NCI-H2107 treated with DMSO at 0.1 percent for 48 hours (cell line): ENCODE measurements around the gene NTNG1.
"Not testable (repeated sequence)": the region's sequence is repeated elsewhere in the genome, so short reads cannot be mapped to it uniquely, and the experiment has no call there.

Experiments used
- DNase-seq: peaks from one replicate; lab custom pipeline; 2025; ENCODE audit not compliant: unreplicated experiment; lab: John Stamatoyannopoulos, UW

NTNG1 gene

DNA sequence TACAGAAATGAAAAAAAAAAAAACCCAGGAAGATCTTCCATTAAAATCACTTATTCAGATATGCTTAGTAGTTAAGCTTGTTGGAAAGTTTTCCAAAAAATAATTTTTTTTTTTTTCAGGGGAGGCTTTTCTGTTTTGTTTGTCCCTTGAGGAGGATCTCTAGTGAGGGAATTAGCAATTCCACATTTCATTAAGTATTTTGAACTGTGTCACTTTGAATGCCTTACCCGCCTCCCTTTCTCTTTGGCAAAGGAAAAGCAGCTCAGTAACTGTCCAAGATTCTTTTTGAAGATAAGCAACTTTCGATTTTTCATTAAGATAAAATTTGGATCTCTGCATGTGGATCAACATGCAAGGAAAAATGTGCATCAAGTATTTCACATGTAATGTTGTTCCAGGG is 1.8 kb downstream of the NTNG1 start:
- no peak for DNase-seq

DNA sequence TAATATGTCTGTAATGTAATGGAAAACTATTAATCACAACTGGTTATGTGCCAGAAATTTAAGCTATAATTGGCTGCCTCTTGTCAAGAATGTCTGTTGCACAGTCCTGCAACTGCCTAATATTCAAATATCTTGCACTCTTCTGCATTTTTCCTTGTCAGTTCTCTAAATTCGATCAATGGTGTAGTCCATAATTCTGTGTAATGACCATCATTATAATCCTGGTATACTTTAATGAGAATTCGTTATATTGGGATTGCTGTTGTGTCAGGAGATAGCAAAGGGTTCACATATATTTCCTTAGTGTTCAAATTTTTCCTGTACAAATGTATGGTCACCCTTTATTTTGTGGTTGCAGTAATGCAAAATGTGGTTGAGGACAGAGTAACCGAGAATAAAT is 4.8 kb downstream of the NTNG1 start:
- DNase-seq = no peak

DNA sequence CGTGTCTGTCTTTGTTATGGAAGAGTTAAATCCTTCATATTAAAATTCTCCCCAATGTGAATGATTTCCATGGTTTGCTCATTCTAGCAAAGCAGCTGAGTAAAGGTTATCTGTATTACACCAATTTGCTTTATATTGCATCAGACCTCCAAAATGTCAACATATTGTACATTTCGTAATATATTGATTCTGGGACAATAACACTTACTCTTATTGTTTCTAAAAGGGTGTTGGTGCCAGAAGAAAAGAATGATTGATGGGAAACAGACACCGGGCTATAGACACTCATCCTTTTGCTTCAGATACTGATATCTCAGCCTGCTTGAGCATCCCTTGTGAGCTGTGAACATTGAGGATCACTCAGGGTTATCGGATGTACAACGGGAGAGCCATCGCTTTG is 7.0 kb downstream of the NTNG1 start:
- DNase-seq = no peak

DNA sequence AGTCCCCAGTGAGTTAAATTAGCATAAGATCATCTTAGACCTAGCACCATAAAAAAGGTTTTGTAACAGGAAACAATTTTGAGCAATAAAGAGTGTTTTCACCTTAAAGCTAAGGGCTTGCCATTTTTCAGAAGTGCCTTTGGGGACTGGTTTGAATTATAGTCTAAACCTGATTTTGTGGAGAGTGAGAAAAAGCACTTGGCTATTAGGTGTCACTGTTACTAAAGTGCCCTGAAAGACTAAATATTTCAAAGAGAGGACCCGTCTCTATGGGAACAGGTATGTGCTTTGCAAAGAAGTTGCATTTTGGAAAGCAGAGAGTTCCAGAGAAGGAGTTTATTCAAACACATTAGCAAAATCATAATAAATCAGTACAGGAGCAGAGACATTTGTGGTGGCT is 9.1 kb downstream of the NTNG1 start:
- no peak for DNase-seq

DNA sequence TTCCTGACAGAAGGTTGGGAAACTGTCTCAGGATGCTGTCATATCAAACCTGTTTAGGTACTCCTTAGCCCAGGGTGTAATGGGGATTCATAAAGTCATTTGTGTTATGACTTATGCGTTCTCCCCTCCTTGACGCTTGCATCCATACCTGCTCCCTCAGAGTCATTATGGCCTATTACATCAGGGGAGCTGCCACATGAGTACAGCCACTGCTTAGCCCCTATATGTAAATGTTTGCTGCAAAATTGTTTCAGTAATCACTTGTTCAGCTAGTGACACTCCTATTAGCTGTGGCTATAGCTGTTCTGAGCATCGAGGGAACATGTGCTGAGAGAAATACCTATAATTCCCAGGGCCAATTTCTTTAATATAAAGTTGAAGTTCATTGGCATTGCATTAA is 10.5 kb downstream of the NTNG1 start:
- no peak for DNase-seq

DNA sequence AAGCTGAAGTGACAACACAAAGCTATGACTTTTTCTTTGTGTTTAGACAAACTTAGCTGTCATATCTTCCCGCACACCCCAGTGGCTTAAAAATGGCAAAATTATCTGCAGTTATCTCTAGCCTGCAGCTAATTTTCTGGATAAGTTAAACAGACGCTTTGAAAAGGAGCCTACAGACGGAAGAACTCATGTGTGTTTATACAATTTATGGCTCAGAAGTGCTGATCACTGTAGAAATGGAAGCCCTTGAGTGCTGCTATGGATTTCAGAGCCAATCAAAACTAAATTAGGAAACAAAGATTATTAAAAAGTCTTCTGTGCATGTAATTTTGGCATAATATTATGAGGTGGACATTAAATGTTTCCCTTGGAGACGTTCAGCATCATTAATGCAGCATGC is 11.6 kb downstream of the NTNG1 start:
- DNase-seq = no peak

DNA sequence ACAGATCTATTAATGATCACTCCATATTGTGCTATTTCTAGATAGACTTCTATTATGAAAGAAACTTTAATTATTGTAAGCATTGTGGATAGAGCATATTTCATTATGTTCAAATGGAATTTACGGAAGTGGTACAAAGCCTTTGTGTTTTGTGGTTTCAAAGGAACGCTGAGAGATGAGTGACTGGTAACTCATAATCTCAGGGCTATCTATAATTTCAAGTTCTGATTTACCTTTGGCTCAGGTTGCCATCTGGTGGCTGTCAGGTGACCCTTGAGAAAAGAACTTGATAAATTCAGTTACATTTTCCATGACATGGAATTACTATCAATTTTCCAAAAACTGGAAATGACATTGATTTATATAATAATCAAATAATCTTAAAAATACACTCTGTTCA is 12.2 kb downstream of the NTNG1 start:
- DNase-seq = no peak

DNA sequence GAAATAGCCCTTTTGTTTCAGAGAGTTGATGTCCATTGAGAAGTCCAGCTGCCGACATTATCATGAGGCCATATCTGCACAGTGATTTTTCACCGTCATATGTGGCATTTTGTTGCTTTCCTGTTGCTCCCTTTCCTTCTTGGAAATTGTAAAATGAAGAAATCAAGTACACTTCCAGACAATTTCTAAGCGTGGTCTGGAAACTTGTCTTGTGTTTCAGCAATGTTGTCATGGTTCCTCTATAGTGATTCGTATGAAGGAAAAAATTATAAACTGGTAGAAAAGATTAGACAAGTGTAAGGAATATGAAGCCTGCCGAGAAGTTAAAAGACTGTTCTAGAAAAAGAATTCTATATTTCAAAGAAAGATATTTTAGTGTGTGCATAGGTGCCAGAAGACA is 17.7 kb downstream of the NTNG1 start:
- no peak for DNase-seq

DNA sequence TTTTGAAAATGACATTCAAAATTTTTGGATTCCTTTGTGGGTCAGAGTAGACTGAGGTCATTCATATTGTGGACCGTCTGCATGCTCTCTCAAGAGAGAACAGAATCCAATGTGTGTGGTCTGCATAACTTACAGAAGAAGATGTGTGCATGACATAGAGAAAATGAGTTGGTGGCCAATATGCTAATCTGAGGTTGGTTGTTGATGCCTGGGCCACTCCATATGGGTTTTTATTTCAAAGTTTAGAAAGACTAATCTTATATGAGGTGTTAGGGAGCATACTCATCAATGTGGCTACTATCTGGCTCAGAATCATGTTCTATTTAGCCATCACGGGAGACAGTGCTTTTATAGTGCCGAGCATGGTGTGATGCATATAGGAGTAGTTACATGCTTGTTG is 18.2 kb downstream of the NTNG1 start:
- no peak for DNase-seq

DNA sequence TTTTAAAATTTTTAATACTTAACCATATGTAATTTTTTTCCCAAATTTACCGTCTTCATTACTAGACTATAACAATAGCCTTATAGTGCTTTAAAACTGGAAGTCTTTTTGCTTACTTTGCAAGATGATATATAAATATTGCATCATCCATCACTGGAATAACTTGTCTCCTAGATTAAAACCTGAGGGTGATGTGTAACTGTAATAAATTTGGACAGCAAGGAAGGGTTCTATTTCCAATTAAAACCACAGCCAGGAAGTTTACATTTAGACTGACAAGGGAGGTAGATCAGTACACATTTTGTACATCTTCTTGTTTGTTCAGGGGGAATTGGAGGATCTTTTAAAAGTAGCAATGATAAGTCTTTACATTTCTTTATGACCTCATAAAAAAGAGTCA is 21.9 kb downstream of the NTNG1 start:
- no peak for DNase-seq

DNA sequence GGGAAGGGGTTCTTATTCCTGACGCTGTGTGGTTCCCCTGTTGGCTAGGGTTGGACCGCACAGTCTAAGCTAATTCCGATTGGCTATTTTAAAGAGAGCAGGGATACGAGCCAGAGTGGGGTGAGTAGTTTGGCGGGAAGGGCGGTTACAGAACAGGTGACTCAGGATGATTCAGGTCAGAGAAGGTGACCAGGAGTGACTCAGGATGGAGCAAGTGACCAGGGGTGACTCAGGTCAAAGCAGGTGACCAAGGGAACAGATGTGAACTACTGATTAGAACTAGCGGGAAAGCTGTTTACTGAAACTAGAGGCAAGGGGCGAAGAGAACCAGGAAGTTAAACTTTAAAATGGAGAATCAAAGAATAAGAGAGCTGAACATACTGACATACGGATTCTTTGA is 24.1 kb downstream of the NTNG1 start:
- DNase-seq = not testable (repeated sequence)

DNA sequence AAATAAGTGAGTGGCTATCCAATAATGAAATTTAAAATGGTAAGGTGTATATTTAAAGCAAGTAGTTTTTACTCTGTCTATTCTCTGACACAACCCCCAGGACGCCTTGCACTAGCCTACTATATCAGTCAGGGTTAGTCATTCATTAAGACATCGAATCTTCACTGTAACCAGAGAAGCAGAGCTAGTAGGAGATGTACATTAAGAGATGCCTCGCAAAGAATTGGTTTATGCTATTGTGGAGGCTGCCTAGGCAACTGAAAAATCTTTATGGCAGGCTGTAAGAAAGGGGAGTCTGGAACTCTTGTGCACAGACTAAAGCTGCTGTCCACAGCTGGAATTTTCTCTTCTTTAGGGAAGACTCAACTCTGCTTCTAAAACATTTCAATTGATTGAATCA is 28.8 kb downstream of the NTNG1 start:
- DNase-seq = no peak

DNA sequence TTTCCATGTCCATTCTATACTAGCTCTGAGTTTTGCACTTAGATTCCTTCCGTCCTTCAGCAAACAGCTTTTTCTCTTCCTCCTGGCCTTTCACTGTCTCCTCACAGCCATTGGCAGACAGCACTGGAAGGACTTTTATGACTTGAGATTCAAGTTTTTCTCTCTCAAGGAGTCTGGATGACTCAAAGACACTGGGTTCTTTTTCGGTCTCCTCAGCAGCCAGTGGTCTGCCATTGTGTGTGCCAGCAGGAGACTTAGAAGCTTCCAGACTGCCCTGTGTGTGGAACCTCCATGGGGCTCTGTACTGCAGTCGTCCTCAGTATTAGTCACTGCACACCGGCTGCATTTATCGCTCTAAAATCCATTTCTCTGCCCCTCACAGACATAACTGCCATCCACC is 30.5 kb downstream of the NTNG1 start:
- DNase-seq = no peak

DNA sequence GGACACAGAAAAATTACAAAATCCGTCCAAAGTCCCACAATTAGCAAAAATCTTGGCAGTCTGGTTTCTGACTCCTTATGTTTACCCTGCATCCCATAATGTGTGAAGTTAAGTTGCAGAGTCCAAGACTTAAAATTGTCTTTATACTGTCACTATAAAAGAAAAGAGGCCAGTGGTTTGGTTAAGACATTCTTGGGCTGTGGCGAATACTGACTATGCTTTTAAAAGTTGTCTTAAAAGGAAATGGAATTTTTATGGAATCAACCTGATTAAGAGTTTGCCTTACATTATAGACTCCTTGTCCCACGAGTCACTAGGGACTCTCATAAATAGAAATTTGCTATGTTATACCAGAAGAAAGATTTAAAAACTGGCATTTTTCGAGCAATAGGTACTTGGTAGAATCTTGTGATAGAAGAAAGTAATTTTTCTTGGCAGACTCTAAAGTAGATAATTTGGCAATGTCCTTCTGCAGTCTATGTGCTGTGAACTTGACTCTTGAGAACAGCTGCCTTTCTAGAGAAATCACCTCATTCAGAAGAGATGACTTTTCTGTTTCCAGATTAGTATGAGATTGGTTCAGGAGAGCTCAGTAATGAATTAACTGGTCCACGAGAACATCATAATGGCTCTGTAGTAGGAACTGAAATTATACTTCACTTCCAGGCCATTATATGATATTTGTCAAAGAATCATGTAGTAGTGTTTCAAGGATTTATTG is 31.8 kb downstream of the NTNG1 start:
- DNase-seq = no peak

DNA sequence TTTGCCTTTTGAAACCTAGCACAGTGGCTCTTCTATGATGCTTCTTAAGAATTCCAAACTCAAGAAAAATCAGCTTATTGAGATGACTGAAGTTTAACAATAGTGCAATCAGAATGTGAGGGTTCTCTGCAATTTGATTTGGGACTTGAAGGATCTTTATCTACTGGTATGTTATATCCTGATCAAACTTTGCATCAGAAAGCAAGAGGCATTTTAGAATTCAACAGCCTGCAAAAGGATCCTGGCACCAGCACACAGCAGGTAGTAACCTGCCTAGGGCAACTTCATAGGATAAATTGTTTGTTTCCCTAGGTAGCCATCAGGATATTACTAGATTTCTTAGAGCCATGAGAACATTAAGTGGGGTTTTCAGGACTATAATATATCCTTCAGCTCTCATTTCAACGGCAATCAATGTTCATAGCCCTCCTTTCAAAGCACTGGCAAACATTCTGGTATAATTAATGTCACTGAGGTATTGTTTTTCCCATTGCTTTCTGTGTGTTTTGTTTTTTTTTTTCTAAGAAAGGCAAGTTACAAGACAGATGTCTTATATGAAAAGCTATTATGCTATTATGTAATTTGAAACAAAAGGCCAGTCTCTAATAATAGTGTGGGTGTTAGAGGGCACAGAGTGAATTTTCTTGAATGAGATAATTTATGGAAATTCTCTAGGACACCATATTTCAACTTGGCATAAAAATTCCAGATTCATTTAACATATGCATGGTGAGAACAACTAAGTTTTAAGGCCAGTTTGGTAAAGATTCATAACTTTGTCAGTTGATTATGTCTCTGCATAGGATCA is 34.5 kb downstream of the NTNG1 start:
- DNase-seq = peak; percentile 10

DNA sequence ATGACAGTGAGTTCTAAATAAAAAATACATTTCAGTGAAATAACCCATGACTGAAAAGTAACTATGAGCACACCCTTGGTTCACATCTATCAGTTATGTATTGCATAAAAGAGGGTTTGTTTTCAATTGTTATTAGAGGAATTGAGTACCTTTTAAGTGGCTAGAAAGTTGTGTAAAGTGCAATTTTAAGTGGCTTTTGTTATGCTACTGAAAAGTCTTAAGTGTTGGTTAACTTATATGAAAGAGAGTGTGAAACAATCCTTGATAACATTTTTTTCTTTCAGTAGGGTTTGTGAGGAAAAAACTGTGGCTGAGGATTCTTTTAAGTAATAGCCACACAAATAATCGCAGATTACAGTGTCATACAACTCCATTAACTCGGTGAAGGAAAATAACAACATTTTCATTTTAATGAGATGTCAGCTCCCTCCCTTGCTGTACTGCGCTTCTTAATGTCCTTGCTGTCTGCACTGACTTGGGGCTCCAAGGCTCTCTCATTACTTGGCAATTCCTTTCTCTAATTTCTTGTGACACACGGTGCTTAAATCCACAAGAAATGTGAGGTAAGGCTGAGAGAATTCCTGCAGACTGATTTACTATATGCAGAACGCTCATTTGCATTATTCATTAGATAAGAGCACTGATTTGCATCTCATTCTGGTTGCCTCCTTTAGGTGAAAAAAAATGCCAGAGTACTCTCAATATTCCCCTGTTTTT is 40.6 kb downstream of the NTNG1 start:
- DNase-seq = no peak

DNA sequence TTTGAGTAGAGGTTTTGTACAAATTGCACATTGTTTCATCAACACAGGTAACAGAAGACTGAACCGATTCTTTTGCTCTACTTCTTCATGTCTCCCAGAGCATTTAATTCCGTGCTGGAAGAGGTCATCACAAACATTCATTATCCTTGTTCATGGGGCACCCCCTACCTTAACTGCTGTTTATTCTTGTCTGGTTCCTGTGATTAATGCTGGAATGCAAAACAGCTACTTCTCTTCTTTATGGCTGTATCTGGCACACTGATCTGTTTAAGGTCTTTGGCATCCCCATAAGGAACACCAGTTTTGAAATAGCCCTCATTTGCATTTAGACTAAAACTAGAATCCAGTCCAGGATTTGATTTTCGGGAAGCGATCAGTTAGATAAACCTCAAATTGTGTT is 42.2 kb downstream of the NTNG1 start:
- DNase-seq = no peak

DNA sequence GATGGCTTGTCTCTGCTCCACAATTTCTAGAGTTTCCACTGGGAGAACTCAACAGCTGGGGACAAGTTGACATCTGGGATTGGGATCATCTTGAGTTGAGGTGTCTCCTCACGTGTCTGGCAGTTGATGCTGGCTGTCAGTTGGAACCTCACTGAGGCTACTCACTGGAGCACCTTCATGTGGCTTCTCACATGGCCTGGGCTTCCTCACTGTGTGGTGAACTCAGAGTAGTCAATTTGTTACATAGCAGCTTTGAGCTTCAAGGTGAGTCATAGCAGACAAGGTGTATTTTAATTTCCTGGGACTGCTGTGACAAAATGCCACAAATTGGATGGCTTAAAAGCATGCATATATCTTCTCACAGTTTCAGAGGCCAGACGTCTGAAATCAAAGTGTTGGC is 44.0 kb downstream of the NTNG1 start:
- DNase-seq = no peak

DNA sequence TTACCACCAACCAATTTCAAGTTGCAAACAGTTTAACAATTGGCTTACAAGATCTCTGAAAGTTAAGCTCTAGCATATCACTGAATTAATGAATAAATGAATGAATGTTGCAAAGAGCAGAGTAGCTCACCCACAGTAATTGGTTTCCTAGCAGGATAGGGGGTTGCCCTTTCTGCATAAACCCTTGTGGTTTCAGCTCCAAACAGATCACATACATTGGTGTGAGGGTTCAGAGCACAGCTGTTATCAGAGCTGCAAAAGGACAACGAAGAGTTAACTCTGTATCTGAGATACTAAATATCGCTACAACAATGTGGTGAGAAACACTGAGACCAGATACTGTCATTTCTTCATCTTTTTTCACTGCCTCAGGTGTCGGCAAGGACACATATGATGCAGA is 46.6 kb downstream of the NTNG1 start:
- no peak for DNase-seq

DNA sequence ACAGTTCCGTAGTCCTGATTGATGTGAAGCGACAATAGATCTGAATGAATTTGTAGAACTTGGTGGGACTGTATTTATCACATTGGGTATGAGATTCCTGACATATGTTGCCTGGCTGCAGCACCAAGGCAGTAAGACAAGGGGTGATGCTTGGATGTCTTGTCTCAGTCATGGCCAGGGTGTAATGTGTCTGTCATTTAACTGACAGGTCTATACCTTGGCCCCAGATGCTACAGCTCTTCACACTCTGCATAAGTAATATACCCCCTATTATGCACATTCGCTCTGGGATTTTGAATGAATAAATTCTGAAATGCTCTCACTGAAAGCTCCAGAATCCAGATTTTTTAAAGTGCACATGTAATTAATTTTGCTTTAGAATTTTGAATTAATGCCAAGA is 47.3 kb downstream of the NTNG1 start:
- no peak for DNase-seq

DNA sequence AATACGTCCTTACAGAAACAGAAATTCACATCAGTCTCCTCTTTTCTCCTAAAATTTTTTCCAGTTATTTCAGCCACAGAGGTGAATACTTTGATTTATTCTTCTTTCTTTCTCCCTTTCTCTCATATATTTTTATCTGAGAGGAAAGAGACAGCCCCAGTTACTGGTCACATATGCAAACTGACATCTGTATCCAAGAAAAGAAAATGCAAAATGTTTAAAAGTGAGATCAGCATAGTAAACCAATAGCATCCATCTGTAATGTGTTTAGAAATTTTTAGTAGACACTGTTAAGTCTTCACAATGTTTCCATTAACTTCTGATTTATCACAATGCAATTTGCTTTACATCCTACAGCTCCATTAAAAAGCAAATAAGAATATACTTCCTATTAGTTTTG is 53.5 kb downstream of the NTNG1 start:
- DNase-seq = no peak

DNA sequence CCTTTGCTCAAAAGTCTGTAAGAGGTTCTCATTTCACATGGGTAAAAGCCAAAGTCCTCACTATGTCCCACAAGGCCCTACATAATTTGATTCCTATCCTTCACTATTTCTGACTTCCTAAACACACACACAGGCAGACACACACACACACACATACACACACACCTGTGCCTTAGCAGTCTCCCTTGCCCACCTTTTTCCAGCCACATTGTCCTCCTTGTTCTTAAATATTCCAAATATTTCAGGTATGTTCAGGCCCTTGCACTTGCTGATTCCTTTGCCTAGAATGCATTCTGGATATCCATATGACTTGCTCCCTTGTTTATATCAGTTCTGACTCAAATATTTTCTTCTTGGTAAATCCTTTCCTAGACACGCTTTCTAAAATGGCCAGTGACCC is 54.6 kb downstream of the NTNG1 start:
- no peak for DNase-seq
